MV-4-11 (cell line): ENCODE data around the gene LUC7L.
"Not testable (repeated sequence)": the region's sequence is repeated elsewhere in the genome, so short reads cannot be mapped to it uniquely, and the experiment has no call there.

Source experiments
- DNase-seq: peaks from one replicate; lab custom pipeline; 2025; lab: John Stamatoyannopoulos, UW

LUC7L gene

GRCh38 chr16:263182-263774 is 34.0 kb upstream of the LUC7L start:
- no peak for DNase-seq

DNA sequence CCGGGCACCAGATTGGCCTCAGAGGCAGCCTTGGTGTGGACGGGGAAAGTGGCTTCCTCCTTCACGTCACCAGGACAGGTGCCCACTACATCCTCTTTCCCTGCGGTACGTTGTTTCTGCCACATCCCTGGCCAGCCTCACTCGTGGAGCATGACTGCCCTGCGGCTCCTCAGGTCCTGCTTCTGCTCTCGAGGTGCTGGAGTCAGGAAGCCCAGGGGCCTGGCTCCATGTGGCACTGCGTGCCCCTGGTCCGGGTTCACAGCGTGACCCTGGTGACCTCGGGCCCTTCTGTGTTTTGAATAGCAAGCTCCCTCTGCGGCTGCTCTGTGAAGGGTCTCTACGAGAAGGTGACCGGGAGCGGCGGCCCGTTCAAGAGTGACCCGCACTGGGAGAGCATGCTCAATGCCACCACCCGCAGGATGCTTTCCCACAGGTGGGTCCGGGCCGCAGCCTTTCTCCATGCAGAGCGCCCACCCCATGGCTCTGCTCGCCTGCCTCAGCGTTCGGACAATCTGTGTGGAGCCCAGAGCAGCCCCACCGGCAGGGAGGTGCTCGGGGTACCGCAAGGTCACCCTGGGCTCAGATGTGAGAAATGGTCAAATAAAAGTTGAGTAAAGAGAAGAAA is 33.0 kb upstream of the LUC7L start:
- DNase-seq: no peak

DNA sequence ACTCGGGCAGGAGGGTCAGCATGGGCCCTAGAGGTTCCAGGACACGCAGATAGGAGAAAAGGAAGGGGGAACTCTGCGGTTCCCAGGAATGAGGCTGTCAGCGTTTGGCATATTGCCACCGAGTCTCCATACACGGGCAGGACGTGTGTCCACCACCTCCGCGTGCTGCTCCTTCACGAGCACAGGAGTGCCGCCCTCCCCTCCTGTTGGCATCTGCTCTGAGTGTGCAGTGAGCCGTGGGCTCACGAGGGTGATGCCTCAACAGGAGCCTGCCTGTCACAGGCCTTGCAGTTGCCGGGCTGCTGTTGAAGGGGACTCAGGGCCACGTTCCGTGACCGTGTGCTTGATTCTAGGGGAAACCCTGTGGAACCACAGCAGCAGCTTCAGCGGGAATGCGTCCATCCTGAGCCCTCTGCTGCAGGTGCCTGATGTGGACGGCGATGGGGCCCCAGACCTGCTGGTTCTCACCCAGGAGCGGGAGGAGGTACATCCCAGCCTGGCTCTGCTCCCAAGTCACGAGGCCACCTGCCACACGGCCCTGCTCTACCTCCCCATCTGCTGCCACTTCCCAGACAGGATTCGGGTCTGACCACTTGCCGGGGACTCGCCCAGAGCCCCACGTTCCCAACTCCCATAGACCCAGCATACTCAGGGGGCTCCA is 31.9 kb upstream of the LUC7L start:
- no peak for DNase-seq

- DNase-seq: no peak
These were observed 31.1 kb upstream of the LUC7L start for GRCh38 chr16:260326-260725.

DNA sequence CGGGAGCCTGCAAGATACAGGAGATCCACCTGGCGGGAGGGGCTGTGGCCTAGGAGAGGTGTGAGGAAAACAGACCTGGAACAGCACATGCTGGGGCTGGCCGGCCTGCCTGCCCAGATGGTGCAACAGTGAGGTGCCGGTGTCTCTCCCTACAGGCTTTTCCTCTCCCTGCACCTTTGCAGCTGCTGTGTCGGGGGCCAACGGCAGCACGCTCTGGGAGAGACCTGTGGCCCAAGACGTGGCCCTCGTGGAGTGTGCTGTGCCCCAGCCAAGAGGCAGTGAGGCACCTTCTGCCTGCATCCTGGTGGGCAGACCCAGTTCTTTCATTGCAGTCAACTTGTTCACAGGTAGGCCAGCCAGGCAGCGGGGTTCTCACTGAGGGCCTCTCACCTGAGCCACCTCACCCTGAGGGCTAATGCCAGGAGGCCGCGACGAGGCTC is 30.6 kb upstream of the LUC7L start:
- no peak for DNase-seq

GRCh38 chr16:259226-259625 is 30.0 kb upstream of the LUC7L start:
- DNase-seq: no peak

GRCh38 chr16:258091-258490 is 28.8 kb upstream of the LUC7L start:
- DNase-seq: not testable (repeated sequence)

GRCh38 chr16:255183-255582 is 25.9 kb upstream of the LUC7L start:
- no peak for DNase-seq

- DNase-seq: no peak
These were observed 25.2 kb upstream of the LUC7L start for GRCh38 chr16:254461-254860.

GRCh38 chr16:253833-254232 is 24.6 kb upstream of the LUC7L start:
- no peak for DNase-seq

- no peak for DNase-seq
These were observed 23.4 kb upstream of the LUC7L start for GRCh38 chr16:252366-253337.

DNA sequence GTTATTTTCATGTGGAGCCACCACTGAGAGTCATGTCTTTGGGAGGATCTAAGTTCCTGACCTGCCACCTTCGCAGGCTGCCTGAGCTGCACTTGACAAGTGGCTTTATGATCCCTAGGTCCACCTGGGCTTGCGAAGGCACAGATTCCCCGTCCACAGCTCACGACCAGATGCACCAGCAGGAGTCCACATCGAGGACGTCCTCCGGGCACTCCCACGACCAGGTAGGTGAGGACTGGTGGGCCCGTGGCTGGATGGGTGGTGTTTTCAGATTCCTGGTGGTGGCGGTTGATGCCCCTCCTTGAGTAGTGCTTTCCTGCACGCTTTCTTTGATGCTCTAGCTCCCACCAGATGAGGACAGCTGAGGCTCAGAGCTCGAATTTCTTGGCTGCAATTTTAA is 20.2 kb upstream of the LUC7L start:
- no peak for DNase-seq

DNA sequence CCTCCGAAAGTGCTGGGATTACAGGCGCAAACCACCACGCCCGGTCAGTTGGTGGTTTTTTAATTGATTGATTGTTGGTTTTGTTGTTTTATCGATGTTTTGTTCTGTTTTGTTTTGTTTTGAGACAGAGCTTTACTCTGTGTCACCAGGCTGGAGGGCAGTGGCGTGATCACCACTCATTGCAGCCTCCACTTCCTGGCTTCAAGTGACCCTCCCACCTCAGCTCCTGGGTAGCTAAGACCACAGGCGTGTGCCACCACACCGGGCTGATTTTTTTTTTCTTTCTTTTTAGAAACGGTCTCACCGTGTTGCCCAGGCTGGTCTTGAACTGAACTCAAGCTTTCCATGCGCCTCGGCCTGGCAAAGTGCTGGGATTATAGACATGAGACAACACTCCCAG is 17.8 kb upstream of the LUC7L start:
- DNase-seq: no peak

GRCh38 chr16:245105-245504 is 15.9 kb upstream of the LUC7L start:
- no peak for DNase-seq

DNA sequence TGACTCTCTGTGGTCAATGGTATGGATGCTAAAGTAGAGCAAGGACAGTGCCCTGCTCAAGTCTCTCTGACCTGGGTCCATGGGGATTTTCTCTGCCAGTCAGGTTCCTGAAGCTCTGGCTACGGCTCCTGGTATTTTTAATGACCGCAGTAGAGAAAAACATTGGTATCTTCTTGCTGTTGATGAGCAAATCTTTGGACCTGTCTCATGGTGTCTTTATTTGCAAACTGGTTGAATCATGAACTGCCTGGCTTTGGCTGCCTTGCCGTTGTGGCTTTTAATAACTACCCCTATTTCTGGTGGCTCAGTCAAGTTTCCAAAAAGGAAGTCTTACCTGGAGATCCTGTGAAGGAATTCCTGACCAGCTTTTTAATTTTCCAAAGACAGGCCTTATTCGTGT is 14.1 kb upstream of the LUC7L start:
- DNase-seq: no peak

DNA sequence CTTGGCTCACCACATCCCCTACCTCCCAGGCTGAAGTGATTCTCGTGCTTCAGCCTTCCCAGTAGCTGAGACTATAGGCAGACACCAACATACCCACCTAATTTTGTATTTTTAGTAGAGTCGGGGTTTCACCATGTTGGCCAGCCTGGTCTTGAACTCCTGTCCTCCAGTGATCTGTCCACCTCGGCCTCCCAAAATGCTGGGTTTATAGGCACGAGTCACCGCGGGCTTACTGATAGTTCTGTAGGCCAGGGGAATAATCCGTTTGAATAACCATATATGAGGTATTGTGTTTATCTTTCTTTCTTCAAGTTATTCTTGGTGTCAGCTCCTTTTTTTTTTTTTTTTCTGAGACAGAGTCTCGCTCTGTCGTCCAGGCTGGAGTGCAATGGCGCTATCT is 13.0 kb upstream of the LUC7L start:
- DNase-seq: no peak

DNA sequence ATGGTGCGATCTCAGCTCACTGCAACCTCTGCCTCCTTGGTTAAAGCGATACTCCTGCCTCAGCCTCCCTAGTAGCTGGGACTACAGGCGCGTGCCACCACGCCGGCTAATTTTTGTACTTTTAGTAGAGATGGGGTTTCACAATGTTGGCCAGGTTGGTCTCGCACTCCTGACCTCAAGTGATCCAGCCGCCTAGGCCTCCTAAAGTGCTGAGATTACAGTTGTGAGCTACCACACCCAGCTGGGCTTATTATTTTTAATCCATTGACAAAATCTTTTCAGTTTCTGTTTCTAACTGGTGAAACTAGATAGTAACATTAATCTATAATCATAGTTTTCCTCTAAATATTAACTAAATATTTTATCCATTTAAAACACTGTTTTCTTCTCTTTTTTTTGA is 11.3 kb upstream of the LUC7L start:
- DNase-seq: no peak

DNA sequence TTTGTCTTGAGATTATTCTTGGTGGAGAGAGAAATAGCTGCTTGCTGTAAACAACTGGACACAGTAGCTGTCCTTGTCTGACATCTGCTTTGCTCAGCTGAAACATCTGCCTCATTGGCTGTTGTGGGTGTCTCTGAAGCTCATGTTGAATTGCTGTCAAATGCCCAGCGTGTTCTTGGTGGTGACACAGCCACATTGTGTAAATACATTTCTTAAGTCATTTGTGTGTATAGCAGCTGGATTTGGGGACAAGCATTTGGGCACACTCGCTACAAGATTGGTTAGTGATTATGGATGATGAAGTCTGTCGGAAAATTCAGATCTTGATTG is 10.7 kb upstream of the LUC7L start:
- peak; percentile 47 for DNase-seq

DNA sequence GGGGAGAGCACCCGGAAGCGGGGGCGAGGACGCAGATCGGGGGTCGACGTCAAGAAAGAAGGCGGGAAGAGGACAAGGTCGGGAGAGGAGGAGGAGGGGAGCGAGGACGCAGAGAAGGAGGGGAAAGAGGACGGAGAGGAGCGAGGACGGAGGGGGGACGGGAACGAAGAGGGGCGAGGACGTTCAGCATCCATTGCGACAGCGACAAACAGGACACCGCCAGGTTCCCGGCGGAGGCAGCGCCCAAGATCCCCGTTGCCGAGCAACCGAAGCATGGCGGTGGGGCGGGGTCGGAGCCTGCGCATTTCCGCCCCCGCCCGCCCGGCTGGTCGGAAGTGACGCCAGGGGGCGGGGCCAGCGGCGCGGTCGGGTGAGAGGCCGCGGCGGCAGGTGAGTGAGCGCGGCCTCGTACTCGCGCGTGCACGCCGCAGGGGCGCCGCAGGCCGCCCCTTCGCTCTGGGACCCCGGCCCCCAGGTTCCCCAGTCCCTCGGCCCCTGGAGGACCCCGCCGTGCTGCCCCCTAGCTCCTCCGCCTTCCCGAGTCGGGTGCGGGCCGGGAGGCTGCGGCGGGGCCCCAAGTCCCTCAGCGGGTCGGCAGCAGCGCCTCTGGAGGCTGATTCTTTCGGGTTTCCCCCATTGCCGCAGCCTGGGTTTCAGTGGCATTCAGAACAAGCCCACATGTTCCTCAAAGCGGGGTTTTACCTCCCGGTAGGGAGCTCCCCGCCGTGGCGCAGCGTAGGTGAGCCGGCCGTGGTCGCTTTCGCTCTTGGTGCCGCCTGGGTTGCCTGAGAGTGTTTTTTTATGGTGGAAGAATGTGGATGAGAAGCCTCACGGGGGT is 5.4 kb upstream of the LUC7L start, which contains the start of gene FAM234A:
FAM234A (plus strand) TSS at position 354 of the 838 bp plus-strand sequence. CDS start 19,593 bp downstream, outside the sequence.
- peak; percentile 89 for DNase-seq

DNA sequence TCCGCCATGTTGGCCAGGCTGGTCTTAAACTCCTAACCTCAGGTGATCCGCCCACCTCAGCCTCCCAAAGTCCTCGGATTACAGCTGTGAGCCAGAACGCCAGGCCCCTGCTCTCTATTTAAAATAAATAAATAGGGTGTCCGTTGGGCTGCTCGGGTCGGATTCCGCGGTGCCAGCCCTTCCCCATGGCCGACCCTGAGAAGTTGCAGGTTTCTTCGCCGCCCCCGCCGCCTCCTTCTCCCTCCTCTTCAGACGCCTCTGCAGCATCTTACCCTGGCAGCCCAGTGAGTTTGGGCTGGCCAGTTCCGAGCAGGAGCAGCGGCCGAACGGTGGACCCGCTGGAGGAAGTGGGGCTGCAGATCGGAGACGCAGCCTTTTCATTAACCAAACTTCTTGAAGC is 1.7 kb upstream of the LUC7L start:
- DNase-seq: no peak

DNA sequence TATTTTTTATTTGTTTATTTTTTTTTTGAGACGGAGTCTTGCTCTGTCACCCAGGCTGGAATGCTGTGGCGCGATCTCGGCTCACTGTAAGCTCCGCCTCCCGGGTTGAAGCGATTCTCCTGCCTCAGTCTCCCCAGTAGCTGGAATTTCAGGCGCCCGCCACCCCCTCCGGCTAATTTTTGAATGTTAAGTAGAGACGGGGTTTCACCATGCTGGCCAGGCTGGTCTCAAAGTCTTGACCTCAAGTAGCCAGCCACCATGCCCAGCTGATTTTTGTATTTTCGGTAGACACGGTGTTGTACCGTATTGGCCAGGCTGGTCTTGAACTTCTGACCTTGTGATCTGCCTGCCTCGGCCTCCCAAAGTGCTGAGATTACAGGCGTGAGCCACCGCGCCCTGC is 1.1 kb upstream of the LUC7L start:
- not testable (repeated sequence) for DNase-seq
